Astrocyte (in vitro differentiated cells and primary cell): Measurements from ENCODE around the gene FN3KRP.

Source experiments
- CTCF ChIP-seq: IDR thresholded peaks from 2 replicates; pipeline ENCODE4 v1.5.1; 2011; ENCODE audit warnings: low read depth, mild to moderate bottlenecking, inconsistent platforms, low read length, moderate library complexity; ENCODE audit not compliant: insufficient read depth
- EZH2 ChIP-seq: IDR thresholded peaks from 2 replicates; pipeline ENCODE4 v1.6.1; 2012; ENCODE audit warnings: mild to moderate bottlenecking, low read length, inconsistent platforms; ENCODE audit not compliant: insufficient read depth

- TF ChIP-seq CTCF (no peak), EZH2 (no peak)
Observed at GRCh38 chr17:82752371-82753200, 36.1 kb downstream of the FN3KRP start.
